ENCODE results near the gene NHS.

DNA sequence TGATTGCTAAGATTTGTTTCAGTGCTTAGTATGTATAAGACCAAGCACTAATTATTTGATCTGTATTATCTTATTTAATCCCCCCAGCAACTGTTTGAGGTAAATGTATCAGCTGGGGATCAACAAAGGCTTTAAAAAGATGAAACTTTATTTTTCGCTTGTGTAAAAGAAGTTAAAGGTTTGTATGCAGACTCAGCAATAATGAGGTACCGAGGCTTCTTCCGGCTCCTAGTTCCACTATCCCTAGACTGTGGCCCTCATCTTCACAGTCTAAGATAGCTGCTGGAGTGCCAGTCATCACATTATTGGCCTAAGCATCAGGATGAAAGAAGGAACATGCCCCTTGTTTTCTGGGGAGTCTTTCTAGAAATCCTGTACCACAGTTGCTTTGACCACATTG lies 256.6 kb downstream of the NHS start:
- TF ChIP-seq, protein P1, sequence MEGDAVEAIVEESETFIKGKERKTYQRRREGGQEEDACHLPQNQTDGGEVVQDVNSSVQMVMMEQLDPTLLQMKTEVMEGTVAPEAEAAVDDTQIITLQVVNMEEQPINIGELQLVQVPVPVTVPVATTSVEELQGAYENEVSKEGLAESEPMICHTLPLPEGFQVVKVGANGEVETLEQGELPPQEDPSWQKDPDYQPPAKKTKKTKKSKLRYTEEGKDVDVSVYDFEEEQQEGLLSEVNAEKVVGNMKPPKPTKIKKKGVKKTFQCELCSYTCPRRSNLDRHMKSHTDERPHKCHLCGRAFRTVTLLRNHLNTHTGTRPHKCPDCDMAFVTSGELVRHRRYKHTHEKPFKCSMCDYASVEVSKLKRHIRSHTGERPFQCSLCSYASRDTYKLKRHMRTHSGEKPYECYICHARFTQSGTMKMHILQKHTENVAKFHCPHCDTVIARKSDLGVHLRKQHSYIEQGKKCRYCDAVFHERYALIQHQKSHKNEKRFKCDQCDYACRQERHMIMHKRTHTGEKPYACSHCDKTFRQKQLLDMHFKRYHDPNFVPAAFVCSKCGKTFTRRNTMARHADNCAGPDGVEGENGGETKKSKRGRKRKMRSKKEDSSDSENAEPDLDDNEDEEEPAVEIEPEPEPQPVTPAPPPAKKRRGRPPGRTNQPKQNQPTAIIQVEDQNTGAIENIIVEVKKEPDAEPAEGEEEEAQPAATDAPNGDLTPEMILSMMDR (conservative IDR thresholded peaks at IDR 0.05; ENCODE audit: low read depth, low read length), result no peak
- TF ChIP-seq POLR2A (IDR thresholded peaks at IDR 0.05; ENCODE audit: low read depth, low read length), result no peak
- TF ChIP-seq RFX5 (IDR thresholded peaks at IDR 0.05; ENCODE audit: low read depth, low read length), result no peak
- TF ChIP-seq, protein P2, sequence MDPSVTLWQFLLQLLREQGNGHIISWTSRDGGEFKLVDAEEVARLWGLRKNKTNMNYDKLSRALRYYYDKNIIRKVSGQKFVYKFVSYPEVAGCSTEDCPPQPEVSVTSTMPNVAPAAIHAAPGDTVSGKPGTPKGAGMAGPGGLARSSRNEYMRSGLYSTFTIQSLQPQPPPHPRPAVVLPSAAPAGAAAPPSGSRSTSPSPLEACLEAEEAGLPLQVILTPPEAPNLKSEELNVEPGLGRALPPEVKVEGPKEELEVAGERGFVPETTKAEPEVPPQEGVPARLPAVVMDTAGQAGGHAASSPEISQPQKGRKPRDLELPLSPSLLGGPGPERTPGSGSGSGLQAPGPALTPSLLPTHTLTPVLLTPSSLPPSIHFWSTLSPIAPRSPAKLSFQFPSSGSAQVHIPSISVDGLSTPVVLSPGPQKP (IDR thresholded peaks at IDR 0.05; ENCODE audit: borderline replicate concordance, low read depth, low read length), result no peak
- no peak for TF ChIP-seq MXI1 (IDR thresholded peaks at IDR 0.05; ENCODE audit: borderline replicate concordance, low read depth, low read length)
- TF ChIP-seq, protein P3, sequence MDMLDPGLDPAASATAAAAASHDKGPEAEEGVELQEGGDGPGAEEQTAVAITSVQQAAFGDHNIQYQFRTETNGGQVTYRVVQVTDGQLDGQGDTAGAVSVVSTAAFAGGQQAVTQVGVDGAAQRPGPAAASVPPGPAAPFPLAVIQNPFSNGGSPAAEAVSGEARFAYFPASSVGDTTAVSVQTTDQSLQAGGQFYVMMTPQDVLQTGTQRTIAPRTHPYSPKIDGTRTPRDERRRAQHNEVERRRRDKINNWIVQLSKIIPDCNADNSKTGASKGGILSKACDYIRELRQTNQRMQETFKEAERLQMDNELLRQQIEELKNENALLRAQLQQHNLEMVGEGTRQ (IDR thresholded peaks at IDR 0.05; ENCODE audit: low read depth, low read length), result no peak
- no peak for TF ChIP-seq CEBPB (IDR thresholded peaks at IDR 0.05; ENCODE audit: low read depth, low read length)
- no peak for TF ChIP-seq BHLHE40 (IDR thresholded peaks at IDR 0.05; ENCODE audit: low read depth, low read length)
